GM23248 (cell line): ENCODE results near the gene ETV6. TPM values are rescaled to one million over a fixed set of nuclear protein-coding genes. Genes with fewer than 3 reads are reported as not detected.

ENCODE experiments used
- DNase-seq: peaks from one replicate; pipeline ENCODE4 v3.0.0-alpha.2; 2015
- H2AFZ ChIP-seq: fragments of 200-600 bp; sonication (generic); 2 replicates; pipeline ENCODE4 v1.6.1; 2016; ENCODE audit warnings: antibody characterized with exemption
- H3F3A ChIP-seq: fragments of 200-600 bp; sonication (generic); 2 replicates; pipeline ENCODE4 v1.6.1; 2016; ENCODE audit warnings: mild to moderate bottlenecking, antibody characterized with exemption, mixed run types; ENCODE audit not compliant: insufficient read depth
- H3K27ac ChIP-seq: fragments of 200-600 bp; sonication (generic); 2 replicates; pipeline ENCODE4 v1.5.1; 2016; ENCODE audit warnings: mild to moderate bottlenecking
- H3K27me3 ChIP-seq: fragments of 200-600 bp; sonication (generic); replicated peaks from 2 replicates; pipeline ENCODE4 v1.6.1; 2016; ENCODE audit warnings: mild to moderate bottlenecking; ENCODE audit not compliant: insufficient read depth
- H3K36me3 ChIP-seq: fragments of 200-600 bp; sonication (generic); 2 replicates; pipeline ENCODE4 v1.6.1; 2016; ENCODE audit warnings: low read depth, mild to moderate bottlenecking
- H3K4me1 ChIP-seq: fragments of 200-600 bp; sonication (generic); 2 replicates; pipeline ENCODE4 v1.6.1; 2016; ENCODE audit warnings: mild to moderate bottlenecking; ENCODE audit not compliant: insufficient read depth
- H3K4me2 ChIP-seq: fragments of 200-600 bp; sonication (generic); one replicate; pipeline ENCODE4 v1.6.1; 2016; ENCODE audit warnings: mild to moderate bottlenecking; ENCODE audit not compliant: unreplicated experiment
- H3K4me3 ChIP-seq: fragments of 200-600 bp; sonication (generic); 2 replicates; pipeline ENCODE4 v1.5.1; 2016; ENCODE audit warnings: mild to moderate bottlenecking
- H3K79me2 ChIP-seq: fragments of 200-600 bp; sonication (generic); 2 replicates; pipeline ENCODE4 v1.6.1; 2016; ENCODE audit warnings: mild to moderate bottlenecking; ENCODE audit not compliant: insufficient read depth
- H3K9ac ChIP-seq: fragments of 200-600 bp; sonication (generic); 2 replicates; pipeline ENCODE4 v1.6.1; 2016; ENCODE audit warnings: mild to moderate bottlenecking
- H3K9me2 ChIP-seq: fragments of 200-600 bp; sonication (generic); 2 replicates; pipeline ENCODE4 v1.6.1; 2016; ENCODE audit warnings: mixed run types, mild to moderate bottlenecking, moderate library complexity; ENCODE audit not compliant: insufficient read depth
- H3K9me3 ChIP-seq: fragments of 200-600 bp; sonication (generic); one replicate; pipeline ENCODE4 v1.6.1; 2017; ENCODE audit warnings: low read depth
- H4K20me1 ChIP-seq: fragments of 200-600 bp; sonication (generic); 2 replicates; pipeline ENCODE4 v1.6.0; 2016; ENCODE audit not compliant: insufficient read depth
- EZH2 ChIP-seq: fragments of 200-600 bp; sonication (generic); IDR thresholded peaks from 2 replicates; pipeline ENCODE4 v1.6.1; 2018; ENCODE audit warnings: antibody characterized with exemption, mild to moderate bottlenecking; ENCODE audit not compliant: insufficient read depth, poor library complexity, severe bottlenecking
- EZH2phosphoT487 ChIP-seq: fragments of 200-600 bp; sonication (generic); IDR thresholded peaks from 2 replicates; pipeline ENCODE4 v1.6.1; 2018; ENCODE audit warnings: antibody characterized with exemption, moderate library complexity, mild to moderate bottlenecking, low read depth; ENCODE audit not compliant: insufficient read depth
- WGBS, 2 experiments: methylation state at CpG; one replicate each; pipeline ENCODE4 v1.1.6; 2015 to 2017; ENCODE audit warnings: low lambda C conversion rate in 2 of 2, low coverage in 1 of 2; ENCODE audit errors: missing lambda C conversion rate in 2 of 2; 5-methylcytosine and 5-hydroxymethylcytosine counted together
- in situ Hi-C: fragments of 300-500 bp; cut with MboI; formaldehyde crosslinking; loops from 2 replicates; pipeline ENCODE4 v1.15.0; 2020
- polyA plus RNA-seq: library from polyadenylated mRNA; unstranded; fragments of >200 nt; fragmentation: Nextera tagmentation; extraction: Ambion mirVana; gene quantifications from 2 replicates; pipeline ENCODE4 v1.2.1, GENCODE V29; 2016
- total RNA-seq: library from RNA; depleted of rRNA; stranded (reverse); fragments of >200 nt; shearing (Covaris generic); gene quantifications from 2 replicates; pipeline ENCODE4 v1.2.3, GENCODE V29; 2014

The ETV6 gene
- total and polyA plus RNA-seq, 2 experiments from 2014 or later = 2.5 to 10.4 TPM

- no peak overlapping the region for H2AFZ ChIP-seq
- peaks cover 97% of the 10 kb centered on the region for H3K79me2 ChIP-seq
- H3K9me3 ChIP-seq = no peaks in the 10 kb centered on the region
- no peaks in the 10 kb centered on the region for H3K27me3 ChIP-seq
- no peaks in the 10 kb centered on the region for H4K20me1 ChIP-seq
- 97 to 99% methylated on average over 2 of the region's 2 CpGs for WGBS, 2 experiments
- H3K27ac ChIP-seq = no peak overlapping the region
- no peaks in the 10 kb centered on the region for H3K9me2 ChIP-seq
- H3K36me3 ChIP-seq = no peaks in the 10 kb centered on the region
- in situ Hi-C loops = no loop called here
- 0 out of 2 replicates have a peak, but pooled peaks cover 3% of the 10 kb centered on the region for H3F3A ChIP-seq
- H3K4me3 ChIP-seq = no peak overlapping the region
- peaks cover 24% of the 10 kb centered on the region for H3K4me1 ChIP-seq
- DNase-seq = no peak
- no peak for TF ChIP-seq EZH2
- no peak for TF ChIP-seq EZH2phosphoT487
- H3K4me2 ChIP-seq = no peak overlapping the region
- H3K9ac ChIP-seq = no peak overlapping the region
Measured at GRCh38 chr12:11687528-11687927, 38.1 kb downstream of the ETV6 start.

DNA sequence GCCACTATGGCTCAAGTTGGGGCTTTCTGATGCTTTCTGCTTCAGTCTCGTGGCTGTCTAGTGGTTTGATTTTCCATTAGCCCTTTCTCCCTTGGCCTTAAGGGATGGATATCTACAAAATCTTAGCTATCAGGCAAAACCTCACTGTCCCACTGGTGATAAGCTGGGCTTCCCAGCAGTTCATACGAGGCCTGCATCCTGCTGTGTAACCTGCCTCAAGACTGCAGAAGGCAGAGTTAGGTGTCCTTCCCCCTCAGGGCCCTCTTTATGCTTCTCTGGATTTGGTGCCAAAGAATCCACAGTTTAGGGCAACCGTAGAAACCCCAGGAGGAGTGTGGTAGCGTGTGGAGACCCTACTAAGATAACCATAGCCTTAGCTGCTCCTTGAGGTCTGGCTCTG, 38.9 kb downstream of the ETV6 start:
- Histone ChIP-seq H3K4me2 (no peak overlapping the region), H3K4me3 (no peak overlapping the region), H3K9ac (0 out of 2 replicates have a peak overlapping the region, but pooled peaks have one; percentile 13), H3K9me2 (no peaks in the 10 kb centered on the region), H3K79me2 (peaks cover 96% of the 10 kb centered on the region), H3K27me3 (no peaks in the 10 kb centered on the region), H3F3A (0 out of 2 replicates have a peak, but pooled peaks cover 2% of the 10 kb centered on the region), H3K9me3 (no peaks in the 10 kb centered on the region), H4K20me1 (no peaks in the 10 kb centered on the region), H2AFZ (no peak overlapping the region), H3K4me1 (peaks cover 24% of the 10 kb centered on the region), H3K36me3 (no peaks in the 10 kb centered on the region), H3K27ac (no peak overlapping the region)
- TF ChIP-seq EZH2 = no peak
- no peak for TF ChIP-seq EZH2phosphoT487
- in situ Hi-C loops = no loop called here
- no peak for DNase-seq
- whole genome bisulfite sequencing, 2 experiments = 85 to 90% methylated on average over 4 of the region's 4 CpGs

DNA sequence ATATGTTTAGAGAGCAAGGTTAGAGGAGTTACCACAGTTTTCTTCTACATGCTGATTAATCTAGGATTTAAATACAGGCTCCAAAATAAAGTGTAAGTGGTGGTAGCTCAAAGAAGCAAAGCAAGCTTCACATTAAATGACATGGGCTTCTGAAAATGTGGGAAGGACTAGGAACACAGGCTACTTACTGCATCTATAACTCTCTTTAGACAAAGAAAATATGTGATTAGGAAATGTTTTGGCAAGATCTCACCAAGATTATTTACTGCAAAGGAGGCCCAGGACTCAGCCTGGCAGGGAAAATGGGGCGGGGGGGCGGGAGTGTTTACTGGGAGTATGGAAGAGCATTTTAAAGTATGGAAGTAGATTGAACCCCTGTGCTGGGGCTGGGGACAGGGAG, 39.4 kb downstream of the ETV6 start:
- Histone ChIP-seq H3K9ac (0 out of 2 replicates have a peak overlapping the region, but pooled peaks have one; percentile 13), H3K36me3 (no peaks in the 10 kb centered on the region), H3K4me1 (peaks cover 22% of the 10 kb centered on the region), H3K27ac (no peak overlapping the region), H3K27me3 (no peaks in the 10 kb centered on the region), H4K20me1 (no peaks in the 10 kb centered on the region), H3K79me2 (peaks cover 96% of the 10 kb centered on the region), H2AFZ (no peak overlapping the region), H3K9me3 (no peaks in the 10 kb centered on the region), H3K4me3 (no peak overlapping the region), H3F3A (no peaks in the 10 kb centered on the region), H3K9me2 (no peaks in the 10 kb centered on the region), H3K4me2 (no peak overlapping the region)
- WGBS, 2 experiments = 80 to 82% methylated on average over 2 of the region's 2 CpGs
- TF ChIP-seq EZH2 = no peak
- no peak for TF ChIP-seq EZH2phosphoT487
- peak; percentile 32 for DNase-seq
- in situ Hi-C loops = no loop called here

DNA sequence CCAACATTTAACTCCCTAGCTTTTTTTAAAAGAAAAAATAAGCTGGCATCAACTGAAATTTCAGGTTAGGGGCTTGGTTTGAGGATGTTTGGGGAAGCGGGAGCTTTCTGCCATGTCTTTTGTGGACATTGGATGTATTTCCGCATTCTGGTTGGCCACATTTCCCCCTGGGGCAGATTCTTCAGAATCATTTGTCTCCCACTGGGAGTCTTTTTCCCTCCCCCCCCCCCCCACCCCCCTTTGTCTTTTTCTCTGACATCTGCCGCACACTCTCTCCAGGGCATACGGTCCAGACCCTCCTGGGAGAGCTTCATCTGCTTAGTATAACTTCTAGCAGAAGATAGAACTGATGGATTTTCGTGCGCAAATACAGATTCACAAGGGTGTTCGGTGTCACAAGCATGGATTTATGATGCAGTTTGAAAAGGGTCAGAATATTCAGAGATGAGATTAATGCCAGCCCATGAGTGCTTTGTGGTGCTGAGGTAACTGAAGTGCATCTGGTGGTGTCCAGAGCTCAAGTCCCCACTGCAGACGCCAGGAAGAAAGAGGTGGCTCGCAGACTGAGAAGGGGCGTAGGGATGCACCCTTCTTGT, 40.2 kb downstream of the ETV6 start:
- H3K36me3 ChIP-seq = no peaks in the 10 kb centered on the region
- peaks cover 96% of the 10 kb centered on the region for H3K79me2 ChIP-seq
- no peak overlapping the region for H3K4me2 ChIP-seq
- H3K27me3 ChIP-seq = no peaks in the 10 kb centered on the region
- H3K4me1 ChIP-seq = peaks cover 13% of the 10 kb centered on the region
- no peak overlapping the region for H2AFZ ChIP-seq
- in situ Hi-C loops = no loop called here
- no peaks in the 10 kb centered on the region for H3K9me2 ChIP-seq
- no peak overlapping the region for H3K9ac ChIP-seq
- no peaks in the 10 kb centered on the region for H3K9me3 ChIP-seq
- no peak overlapping the region for H3K4me3 ChIP-seq
- H3F3A ChIP-seq = peaks cover 1% of the 10 kb centered on the region; the same call in 1 of the 2 replicates
- DNase-seq = no peak
- H4K20me1 ChIP-seq = no peaks in the 10 kb centered on the region
- H3K27ac ChIP-seq = no peak overlapping the region
- WGBS, 2 experiments = 96% methylated on average over 10 of the region's 10 CpGs
- no peak for TF ChIP-seq EZH2phosphoT487
- TF ChIP-seq EZH2 = no peak

DNA sequence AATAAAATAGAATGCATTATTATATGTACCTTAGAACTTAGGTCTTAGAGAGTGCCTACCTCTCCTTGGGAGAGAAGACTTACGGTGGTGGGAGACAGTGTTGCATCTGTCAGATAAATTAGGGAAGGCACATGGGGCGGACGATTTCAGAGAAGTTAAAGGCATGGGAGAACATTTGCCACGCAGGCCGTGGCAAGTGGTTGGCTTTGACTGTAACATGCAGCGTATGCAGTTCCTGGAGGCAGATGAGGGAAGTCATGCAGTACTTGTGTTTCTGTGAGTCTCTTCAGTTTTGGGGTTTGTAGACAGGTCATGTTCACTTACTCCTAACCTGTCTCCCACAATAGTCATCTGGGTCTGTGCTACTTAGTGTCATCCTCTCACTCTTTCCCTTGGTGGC, 43.6 kb downstream of the ETV6 start:
- WGBS, 2 experiments = 92 to 98% methylated on average over 6 of the region's 6 CpGs
- Histone ChIP-seq H3K9ac (no peak overlapping the region), H2AFZ (no peak overlapping the region), H3K27ac (no peak overlapping the region), H3K4me1 (peaks cover 31% of the 10 kb centered on the region), H3K4me2 (no peak overlapping the region), H3K9me2 (no peaks in the 10 kb centered on the region), H3K79me2 (peaks cover 87% of the 10 kb centered on the region), H3K4me3 (no peak overlapping the region), H3K27me3 (no peaks in the 10 kb centered on the region), H4K20me1 (no peaks in the 10 kb centered on the region), H3K36me3 (no peaks in the 10 kb centered on the region), H3F3A (peaks cover 27% of the 10 kb centered on the region), H3K9me3 (no peaks in the 10 kb centered on the region)
- in situ Hi-C loops = no loop called here
- no peak for TF ChIP-seq EZH2
- DNase-seq = no peak
